Measurements from ENCODE around the gene PSMC4. TPM values are rescaled to one million over a fixed set of nuclear protein-coding genes. Genes with fewer than 3 reads are reported as not detected.

The PSMC4 gene
- total RNA-seq, 1 donor from 2014 or later = 85.6 TPM

DNA sequence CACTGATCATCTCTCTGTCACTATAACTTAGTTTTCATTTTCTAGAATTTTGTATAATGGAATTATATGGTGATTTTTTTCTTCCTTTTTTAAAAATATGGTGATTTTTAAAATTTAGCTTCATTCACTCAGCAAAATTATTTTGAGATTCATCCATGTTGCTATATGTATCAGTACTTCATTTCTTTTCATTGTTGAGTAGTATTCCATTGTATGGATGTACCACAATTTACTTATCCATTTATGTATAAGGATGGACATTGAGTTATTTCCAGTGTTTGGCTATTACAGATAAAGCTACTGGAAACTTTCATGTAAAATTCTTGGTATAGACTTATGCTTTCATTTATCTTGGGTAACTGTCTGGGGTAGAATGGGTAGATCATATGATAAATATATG is 38.7 kb downstream of the PSMC4 start:
- Mint-ChIP-seq H3K27me3 (ENCODE audit: unreplicated experiment) (no peaks in the 10 kb centered on the region), H3K4me1 (ENCODE audit: unreplicated experiment) (peaks cover 4% of the 10 kb centered on the region), H3K36me3 (ENCODE audit: unreplicated experiment) (peaks cover 74% of the 10 kb centered on the region), H3K27ac (ENCODE audit: unreplicated experiment) (no peak overlapping the region), H3K4me3 (ENCODE audit: unreplicated experiment) (no peak overlapping the region), H3K9me3 (ENCODE audit: unreplicated experiment) (peaks cover 29% of the 10 kb centered on the region)
- no peak for TF ChIP-seq CTCF (IDR thresholded peaks at IDR 0.05)
- no peak for DNase-seq (ENCODE audit: extremely low spot score, unreplicated experiment)

- H3K27me3 Mint-ChIP-seq (ENCODE audit: unreplicated experiment) = no peaks in the 10 kb centered on the region
- H3K9me3 Mint-ChIP-seq (ENCODE audit: unreplicated experiment) = peaks cover 46% of the 10 kb centered on the region
- TF ChIP-seq CTCF (IDR thresholded peaks at IDR 0.05) = no peak
- peaks cover 61% of the 10 kb centered on the region for H3K36me3 Mint-ChIP-seq (ENCODE audit: unreplicated experiment)
- no peak for DNase-seq (ENCODE audit: extremely low spot score, unreplicated experiment)
- no peak overlapping the region for H3K27ac Mint-ChIP-seq (ENCODE audit: unreplicated experiment)
- H3K4me3 Mint-ChIP-seq (ENCODE audit: unreplicated experiment) = no peak overlapping the region
- no peaks in the 10 kb centered on the region for H3K4me1 Mint-ChIP-seq (ENCODE audit: unreplicated experiment)
Observed at GRCh38 chr19:40013991-40014390, 43.0 kb downstream of the PSMC4 start.

DNA sequence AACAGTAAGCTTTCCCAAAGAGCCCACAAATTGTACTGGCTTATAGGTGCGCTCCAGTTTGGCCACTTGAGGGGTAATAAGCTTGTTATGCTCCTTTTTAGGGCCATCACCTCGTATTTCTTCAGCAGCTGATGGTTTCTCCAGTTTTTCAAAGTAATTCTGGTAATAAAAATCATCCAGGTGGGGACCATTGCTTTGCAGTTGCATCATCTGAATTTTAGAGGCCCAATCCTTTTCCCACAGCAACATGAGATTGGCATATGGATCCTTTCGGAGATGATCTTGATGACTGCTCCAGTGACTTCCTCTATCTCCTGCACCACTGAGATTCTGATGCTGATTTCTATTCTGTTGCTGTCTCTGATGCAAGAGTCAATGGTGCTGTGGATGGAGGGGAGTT is 53.0 kb downstream of the PSMC4 start:
- H3K4me1 Mint-ChIP-seq (ENCODE audit: unreplicated experiment) = no peaks in the 10 kb centered on the region
- no peak overlapping the region for H3K4me3 Mint-ChIP-seq (ENCODE audit: unreplicated experiment)
- peaks cover 73% of the 10 kb centered on the region for H3K9me3 Mint-ChIP-seq (ENCODE audit: unreplicated experiment)
- H3K27me3 Mint-ChIP-seq (ENCODE audit: unreplicated experiment) = no peaks in the 10 kb centered on the region
- no peak for DNase-seq (ENCODE audit: extremely low spot score, unreplicated experiment)
- no peak for TF ChIP-seq CTCF (IDR thresholded peaks at IDR 0.05)
- no peak overlapping the region for H3K27ac Mint-ChIP-seq (ENCODE audit: unreplicated experiment)
- peaks cover 5% of the 10 kb centered on the region for H3K36me3 Mint-ChIP-seq (ENCODE audit: unreplicated experiment)

DNA sequence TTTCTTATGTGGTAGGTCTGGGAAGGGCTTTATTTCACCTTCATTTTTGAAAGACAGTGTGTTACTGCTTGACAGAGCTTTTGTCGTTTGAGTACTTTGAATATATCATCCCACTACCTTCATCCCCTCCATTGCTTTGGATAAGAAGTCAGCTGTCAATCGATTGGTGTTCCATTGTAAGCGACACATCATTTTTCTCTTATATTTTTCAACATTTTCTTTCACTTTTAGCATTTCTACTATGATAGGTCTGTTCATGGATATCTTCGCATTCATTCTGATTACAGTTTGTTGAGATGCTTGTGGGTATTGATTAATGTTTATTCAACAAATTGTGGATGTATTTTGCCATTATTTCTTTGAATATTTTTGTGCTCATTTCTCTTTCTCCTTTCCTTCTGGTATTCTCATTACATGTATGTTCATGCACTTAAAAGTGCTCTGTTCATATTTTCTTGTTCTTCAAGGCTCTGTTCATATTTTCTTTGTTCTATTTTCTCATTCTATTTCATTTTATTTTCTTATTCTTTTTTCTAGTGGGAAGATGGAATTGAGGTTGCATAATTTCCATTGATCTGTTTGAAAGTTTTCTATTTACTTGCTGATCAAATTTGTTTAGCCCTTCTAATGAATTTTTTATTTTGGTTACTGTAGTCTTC is 55.1 kb downstream of the PSMC4 start:
- no peak for TF ChIP-seq CTCF (IDR thresholded peaks at IDR 0.05)
- Mint-ChIP-seq H3K36me3 (ENCODE audit: unreplicated experiment) (peaks cover 9% of the 10 kb centered on the region), H3K27ac (ENCODE audit: unreplicated experiment) (no peak overlapping the region), H3K9me3 (ENCODE audit: unreplicated experiment) (peaks cover 69% of the 10 kb centered on the region), H3K4me1 (ENCODE audit: unreplicated experiment) (no peaks in the 10 kb centered on the region), H3K27me3 (ENCODE audit: unreplicated experiment) (no peaks in the 10 kb centered on the region), H3K4me3 (ENCODE audit: unreplicated experiment) (no peak overlapping the region)
- no peak for DNase-seq (ENCODE audit: extremely low spot score, unreplicated experiment)

DNA sequence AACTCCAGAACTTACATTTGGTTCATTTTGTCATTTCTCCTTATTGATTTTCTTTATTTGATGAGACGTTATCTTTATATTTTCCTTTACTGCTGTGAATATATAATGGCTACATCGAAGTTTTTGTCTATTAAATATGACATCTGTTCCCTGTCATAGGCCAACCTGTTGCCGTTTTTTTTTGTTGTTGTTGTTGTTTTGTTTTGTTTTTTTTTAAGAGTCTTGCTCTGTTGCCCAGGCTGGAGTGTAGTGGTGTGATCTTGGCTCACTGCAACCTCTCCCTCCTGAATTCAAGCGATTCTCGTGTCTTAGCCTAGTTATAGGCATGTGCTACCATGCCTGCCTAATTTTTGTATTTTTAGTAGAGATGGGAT is 55.6 kb downstream of the PSMC4 start:
- peaks cover 64% of the 10 kb centered on the region for H3K9me3 Mint-ChIP-seq (ENCODE audit: unreplicated experiment)
- H3K4me1 Mint-ChIP-seq (ENCODE audit: unreplicated experiment) = no peaks in the 10 kb centered on the region
- H3K4me3 Mint-ChIP-seq (ENCODE audit: unreplicated experiment) = no peak overlapping the region
- DNase-seq (ENCODE audit: extremely low spot score, unreplicated experiment) = no peak
- H3K36me3 Mint-ChIP-seq (ENCODE audit: unreplicated experiment) = peaks cover 9% of the 10 kb centered on the region
- no peaks in the 10 kb centered on the region for H3K27me3 Mint-ChIP-seq (ENCODE audit: unreplicated experiment)
- H3K27ac Mint-ChIP-seq (ENCODE audit: unreplicated experiment) = no peak overlapping the region
- TF ChIP-seq CTCF (IDR thresholded peaks at IDR 0.05) = no peak

Other genes with a start within 250 kb of the PSMC4 start
- gene CLC, start 233.1 kb upstream of the PSMC4 start, total RNA-seq = not detected in 2 replicates
- gene LEUTX, start 192.3 kb upstream of the PSMC4 start, total RNA-seq = not detected in 2 replicates
- 31.7 and 34.0 TPM in 2 replicates for gene DYRK1B, start 137.0 kb upstream of the PSMC4 start, total RNA-seq
- gene FBL, start 124.8 kb upstream of the PSMC4 start, total RNA-seq = 161 and 172 TPM in 2 replicates
- 0.21 and 0.38 TPM in 2 replicates for gene FCGBP, start 36.5 kb upstream of the PSMC4 start, total RNA-seq
- 5.6 and 7.3 TPM in 2 replicates for gene ZNF546, start 25.9 kb downstream of the PSMC4 start, total RNA-seq
- gene ZNF780B, start 85.1 kb downstream of the PSMC4 start, total RNA-seq = 18.5 and 20.0 TPM in 2 replicates
- gene ZNF780A, start 119.8 kb downstream of the PSMC4 start, total RNA-seq = 13.0 and 14.4 TPM in 2 replicates
- gene MAP3K10, start 220.3 kb downstream of the PSMC4 start, total RNA-seq = 23.6 and 24.2 TPM in 2 replicates
- not detected in 2 replicates for gene TTC9B, start 247.2 kb downstream of the PSMC4 start, total RNA-seq

Measured in osteocyte (in vitro differentiated cells).